HCT116 (cell line): ENCODE results near the gene BICD1. TPM values are rescaled to one million over a fixed set of nuclear protein-coding genes. Genes with fewer than 3 reads are reported as not detected.

Source experiments
- ATAC-seq: fragments of 200-7000 bp; cut with Tn5 transposase; 2 replicates; pipeline ENCODE4 v1.9.1; 2020; ENCODE audit warnings: mild to moderate bottlenecking, moderate library complexity
- BruUV-seq: library from RNA; stranded (reverse); fragments of 400-500 nt; replicated peaks from 2 replicates; lab custom pipeline; 2021; lab: Mats Ljungman, UMichigan
- CTCF ChIA-PET: fragments of 300-600 bp; sonication (Branson Sonifier 250); formaldehyde crosslinking; loops from one replicate; lab custom pipeline; 2021; ENCODE audit warnings: antibody characterized with exemption; lab: Charles Lee
- POLR2A ChIA-PET: fragments of 300-600, 350-600 bp; sonication (Branson Sonifier 250); formaldehyde crosslinking; loops from one replicate; lab custom pipeline; 2021; ENCODE audit warnings: antibody characterized with exemption; lab: Charles Lee
- RAD21 ChIA-PET, 2 experiments: fragments of 300-600 bp; sonication (Branson Sonifier 250); formaldehyde crosslinking; loops; one replicate each; lab custom pipeline; 2023; ENCODE audit warnings: low total read pairs in 2 of 2; ENCODE audit not compliant: uncharacterized antibody in 2 of 2, unreplicated experiment in 2 of 2, low non-redundant PET in 1 of 2; lab: Charles Lee
- DNase-seq: peaks from one replicate; pipeline ENCODE4 v3.0.0-alpha.2; 2010; ENCODE audit warnings: low read depth, low spot score
- H2AFZ ChIP-seq: fragments of 200-600 bp; shearing (Covaris generic), sonication (generic); 2 replicates; pipeline ENCODE4 v1.6.1; 2017; ENCODE audit warnings: low read depth, mixed run types, mixed read lengths, antibody characterized with exemption, low read length; ENCODE audit not compliant: poor library complexity, severe bottlenecking
- H3K27ac ChIP-seq: 2 replicates; pipeline ENCODE4 v1.5.1; 2012; ENCODE audit warnings: low read depth, low read length
- H3K27me3 ChIP-seq: fragments of 200-600 bp; sonication (generic); 2 replicates; pipeline ENCODE4 v1.6.1; 2016; ENCODE audit warnings: mixed run types, low read length, mixed read lengths; ENCODE audit not compliant: insufficient read depth
- H3K36me3 ChIP-seq, 2 experiments: fragments of 200-500 bp in 1 of 2; fragments of 200-600 bp in 1 of 2; sonication (Bioruptor generic) in 1 of 2; sonication (generic) in 1 of 2; 2 replicates each; pipeline versions ENCODE4 v1.5.1 to v1.6.1; 2014 to 2016; ENCODE audit warnings: low read length in 2 of 2, inconsistent platforms in 1 of 2, mixed read lengths in 1 of 2, mixed run types in 1 of 2; ENCODE audit not compliant: insufficient read depth in 2 of 2, control insufficient read depth in 1 of 2
- H3K4me1 ChIP-seq, 2 experiments: fragments of 200-600 bp in 1 of 2; sonication (generic) in 1 of 2; 2 replicates each; pipeline versions ENCODE4 v1.5.1 to v1.6.1; 2012 to 2017; ENCODE audit warnings: low read length in 2 of 2, inconsistent platforms in 1 of 2, mild to moderate bottlenecking in 1 of 2, mixed read lengths in 1 of 2, mixed run types in 1 of 2, moderate library complexity in 1 of 2; ENCODE audit not compliant: insufficient read depth in 2 of 2, control insufficient read depth in 1 of 2
- H3K4me2 ChIP-seq: fragments of 200-600 bp; sonication (generic); 2 replicates; pipeline ENCODE4 v1.6.1; 2017; ENCODE audit warnings: mixed run types, low read length, mixed read lengths
- H3K4me3 ChIP-seq, 2 experiments: fragments of 200-600 bp in 1 of 2; sonication (generic) in 1 of 2; replicated peaks in 1 of 2; 2 replicates each; pipeline ENCODE4 v1.5.1; 2011 to 2016; ENCODE audit warnings: low read length in 2 of 2, control low read depth in 1 of 2, low read depth in 1 of 2, mild to moderate bottlenecking in 1 of 2, mixed read lengths in 1 of 2, mixed run types in 1 of 2
- H3K79me2 ChIP-seq: fragments of 200-600 bp; sonication (generic); 2 replicates; pipeline ENCODE4 v1.6.1; 2017; ENCODE audit warnings: mild to moderate bottlenecking, mixed run types, low read length, moderate library complexity, mixed read lengths; ENCODE audit not compliant: insufficient read depth
- H3K9ac ChIP-seq: fragments of 200-600 bp; sonication (generic); 2 replicates; pipeline ENCODE4 v1.6.1; 2016; ENCODE audit warnings: low read length, mixed read lengths
- H3K9me2 ChIP-seq: fragments of 200-600 bp; sonication (generic), shearing (Covaris generic); 2 replicates; pipeline ENCODE4 v1.6.1; 2017; ENCODE audit warnings: mixed run types, mild to moderate bottlenecking, moderate library complexity; ENCODE audit not compliant: insufficient read depth
- H3K9me3 ChIP-seq, 2 experiments: fragments of 200-500 bp in 1 of 2; fragments of 200-600 bp in 1 of 2; sonication (Bioruptor generic) in 1 of 2; sonication (generic) in 1 of 2; 2 replicates each; pipeline ENCODE4 v1.6.1; 2014 to 2017; ENCODE audit warnings: low read length in 2 of 2, mixed read lengths in 2 of 2, inconsistent platforms in 1 of 2, low read depth in 1 of 2, mild to moderate bottlenecking in 1 of 2, mixed run types in 1 of 2, moderate library complexity in 1 of 2; ENCODE audit not compliant: control insufficient read depth in 1 of 2, insufficient read depth in 1 of 2
- H4K20me1 ChIP-seq: fragments of 200-600 bp; sonication (generic), shearing (Covaris generic); 2 replicates; pipeline ENCODE4 v1.6.1; 2017; ENCODE audit warnings: mixed run types, mild to moderate bottlenecking, moderate library complexity; ENCODE audit not compliant: insufficient read depth
- EGR1 ChIP-seq: IDR thresholded peaks from 2 replicates; pipeline ENCODE4 v1.6.1; 2012; ENCODE audit warnings: low read depth
- EZH2 ChIP-seq: fragments of 200-600 bp; sonication (generic); IDR thresholded peaks from 2 replicates; pipeline ENCODE4 v1.6.1; 2017; ENCODE audit warnings: antibody characterized with exemption, mixed run types
- JUND ChIP-seq: IDR thresholded peaks from 2 replicates; pipeline ENCODE4 v1.6.1; 2012
- POLR2AphosphoS5 ChIP-seq: IDR thresholded peaks from 2 replicates; pipeline ENCODE4 v1.6.1; 2011; ENCODE audit warnings: mild to moderate bottlenecking, low read depth, low read length, moderate library complexity
- RAD21 ChIP-seq: IDR thresholded peaks from 2 replicates; pipeline ENCODE4 v1.6.1; 2012; ENCODE audit warnings: low read depth, mild to moderate bottlenecking
- REST ChIP-seq: IDR thresholded peaks from 2 replicates; pipeline ENCODE4 v1.6.1; 2012; ENCODE audit warnings: low read depth
- SP1 ChIP-seq: IDR thresholded peaks from 2 replicates; pipeline ENCODE4 v1.6.1; 2012; ENCODE audit warnings: low read depth
- TCF7L2 ChIP-seq: IDR thresholded peaks from 2 replicates; pipeline ENCODE4 v1.7.0; 2011; ENCODE audit warnings: borderline replicate concordance, inconsistent platforms; ENCODE audit not compliant: insufficient read depth, insufficient read length; ENCODE audit errors: extremely low read depth
- YY1 ChIP-seq: IDR thresholded peaks from 2 replicates; pipeline ENCODE4 v1.6.1; 2011; ENCODE audit warnings: low read length, low read depth, moderate library complexity, mild to moderate bottlenecking; ENCODE audit not compliant: insufficient replicate concordance; ENCODE audit errors: extremely low read depth
- ZBTB33 ChIP-seq: IDR thresholded peaks from 2 replicates; pipeline ENCODE4 v1.6.1; 2011; ENCODE audit warnings: mild to moderate bottlenecking, low read length, moderate library complexity; ENCODE audit not compliant: insufficient replicate concordance; ENCODE audit errors: extremely low read depth
- intact Hi-C: fragments of 100-400 bp; cut with micrococcal nuclease; formaldehyde crosslinking; loops from 2 replicates; pipeline ENCODE4 v1.10.0; 2022
- total RNA-seq: library from RNA; stranded (reverse); gene quantifications from one replicate; pipeline ENCODE4 v1.2.1, GENCODE V29; 2021; ENCODE audit not compliant: unreplicated experiment

BICD1 gene
- total RNA-seq, 1 experiment from 2014 or later: 32.5 TPM

GRCh38 chr12:32166510-32166909, 59.9 kb downstream of the BICD1 start:
- no peak overlapping the region for H2AFZ ChIP-seq
- H3K27ac ChIP-seq: no peak overlapping the region
- H3K9me3 ChIP-seq: no peaks in the 10 kb centered on the region
- no peak overlapping the region for H3K4me2 ChIP-seq
- no peaks in the 10 kb centered on the region; the same call in 1 of the 2 replicates for H3K79me2 ChIP-seq
- no peaks in the 10 kb centered on the region for H3K27me3 ChIP-seq
- intact Hi-C loops: no loop called here
- no peaks in the 10 kb centered on the region for H4K20me1 ChIP-seq
- no peak for TF ChIP-seq JUND
- no peak for TF ChIP-seq RAD21
- BruUV-seq: no TSS peak
- H3K9ac ChIP-seq: no peak overlapping the region
- ChIA-PET RAD21 (no interaction called here), POLR2A (no interaction called here), CTCF (no interaction called here)
- ATAC-seq: no peak
- no peak overlapping the region for H3K4me3 ChIP-seq
- no peaks in the 10 kb centered on the region for H3K4me1 ChIP-seq
- H3K9me2 ChIP-seq: no peaks in the 10 kb centered on the region
- DNase-seq: no peak
- 0 out of 4 replicates have a peak, but pooled peaks cover 0 to 4% of the 10 kb centered on the region in 2 experiments for H3K36me3 ChIP-seq

GRCh38 chr12:32170437-32170998, 63.9 kb downstream of the BICD1 start:
- TF ChIP-seq EZH2 (no peak), SP1 (no peak), YY1 (no peak), ZBTB33 (no peak), TCF7L2 (no peak), POLR2AphosphoS5 (no peak), EGR1 (no peak), REST (no peak)
- TF ChIP-seq, all 23 proteins: peak for 0
- BruUV-seq: no TSS peak
- H4K20me1 ChIP-seq: no peaks in the 10 kb centered on the region
- no peak overlapping the region for H3K4me3 ChIP-seq
- H3K9ac ChIP-seq: no peak overlapping the region
- ChIA-PET RAD21 (no interaction called here), CTCF (no interaction called here), POLR2A (no interaction called here)
- no peak overlapping the region for H2AFZ ChIP-seq
- ATAC-seq: no peak
- H3K27ac ChIP-seq: no peak overlapping the region
- no peak overlapping the region for H3K4me2 ChIP-seq
- no peaks in the 10 kb centered on the region for H3K9me2 ChIP-seq
- no peaks in the 10 kb centered on the region; the same call in 1 of the 2 replicates for H3K79me2 ChIP-seq
- H3K36me3 ChIP-seq: no peaks in the 10 kb centered on the region
- intact Hi-C loops: no loop called here
- no peaks in the 10 kb centered on the region for H3K9me3 ChIP-seq
- DNase-seq: no peak
- H3K4me1 ChIP-seq: no peaks in the 10 kb centered on the region
- no peaks in the 10 kb centered on the region for H3K27me3 ChIP-seq
